Regular cardiac myocyte (primary cell): ENCODE results near the gene LCE3A. TPM values are rescaled to one million over a fixed set of nuclear protein-coding genes. Genes with fewer than 3 reads are reported as not detected.

ENCODE experiments used
- total RNA-seq: library from RNA; depleted of rRNA; stranded (reverse); fragments of >200 nt; gene quantifications from 2 replicates; pipeline ENCODE4 v1.2.3, GENCODE V29; 2014

The LCE3A gene, protein sequence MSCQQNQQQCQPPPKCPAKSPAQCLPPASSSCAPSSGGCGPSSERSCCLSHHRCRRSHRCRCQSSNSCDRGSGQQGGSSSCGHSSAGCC
- total RNA-seq = not detected in 2 replicates

DNA sequence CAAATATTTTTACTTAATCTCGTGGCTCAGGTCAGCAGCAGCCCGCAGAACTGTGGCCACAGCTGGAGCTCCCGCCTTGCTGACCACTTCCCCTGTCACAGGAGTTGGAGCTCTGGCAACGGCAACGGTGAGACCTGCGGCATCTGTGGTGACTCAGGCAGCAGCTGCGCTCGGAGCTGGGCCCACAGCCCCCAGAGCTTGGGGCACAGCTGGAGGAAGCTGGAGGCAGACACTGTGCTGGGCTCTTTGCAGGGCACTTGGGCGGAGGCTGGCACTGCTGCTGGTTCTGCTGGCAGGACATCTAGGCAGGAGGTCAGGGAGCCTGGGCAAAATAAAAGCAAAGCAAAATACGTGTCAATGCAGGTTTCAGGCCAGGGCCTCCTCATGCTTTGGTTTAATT is at the start of gene LCE3A:
Gene LCE3A, minus strand, starts transcription at position 301 of the 400 bp plus-strand sequence. Its CDS starts 0 bp downstream, at position 301.

DNA sequence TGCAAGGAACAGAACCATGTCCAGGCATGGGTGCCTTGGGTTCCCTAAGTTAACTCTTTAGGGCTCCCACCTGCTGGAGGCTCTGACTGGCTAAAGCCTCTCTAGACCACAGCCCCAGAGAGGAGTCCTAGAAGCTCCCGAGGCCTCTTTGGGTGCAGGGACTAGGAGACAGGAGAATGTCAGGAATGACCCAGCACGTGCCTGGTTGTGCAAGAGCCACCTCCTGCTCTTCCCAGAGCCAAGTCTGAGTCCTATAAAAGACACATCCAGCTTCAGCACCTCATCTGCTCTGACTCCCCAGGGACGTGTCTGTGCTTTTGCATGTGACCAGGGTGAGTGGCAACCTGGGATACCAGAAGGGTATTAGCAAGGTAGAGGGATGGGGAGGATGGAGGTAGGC is 40.2 kb upstream of the LCE3A start, which contains the start of gene LCE2D:
Gene LCE2D, plus strand, starts transcription at position 283 of the 400 bp plus-strand sequence. CDS start 726 bp downstream, outside the sequence.

DNA sequence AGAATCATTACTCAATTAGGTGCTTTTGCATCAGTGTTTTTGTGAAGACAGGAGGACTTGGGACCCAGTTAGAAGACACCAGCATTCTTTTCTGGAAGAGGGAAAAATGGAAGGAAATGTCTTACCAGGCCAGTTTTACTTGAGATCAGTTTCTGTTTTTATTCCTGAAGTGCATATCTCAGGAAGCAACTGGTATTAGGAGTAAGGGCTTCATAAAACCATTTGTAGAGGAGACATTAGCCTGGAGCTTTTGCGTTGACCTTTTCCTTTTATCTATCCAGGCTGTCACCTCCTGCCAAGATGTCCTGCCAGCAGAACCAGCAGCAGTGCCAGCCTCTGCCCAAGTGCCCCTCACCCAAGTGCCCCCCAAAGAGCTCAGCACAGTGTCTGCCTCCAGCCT is 9.4 kb downstream of the LCE3A start, which contains the start of gene LCE3B:
Gene LCE3B, plus strand, starts transcription at position 301 of the 400 bp plus-strand sequence. Its CDS starts 0 bp downstream, at position 301.

DNA sequence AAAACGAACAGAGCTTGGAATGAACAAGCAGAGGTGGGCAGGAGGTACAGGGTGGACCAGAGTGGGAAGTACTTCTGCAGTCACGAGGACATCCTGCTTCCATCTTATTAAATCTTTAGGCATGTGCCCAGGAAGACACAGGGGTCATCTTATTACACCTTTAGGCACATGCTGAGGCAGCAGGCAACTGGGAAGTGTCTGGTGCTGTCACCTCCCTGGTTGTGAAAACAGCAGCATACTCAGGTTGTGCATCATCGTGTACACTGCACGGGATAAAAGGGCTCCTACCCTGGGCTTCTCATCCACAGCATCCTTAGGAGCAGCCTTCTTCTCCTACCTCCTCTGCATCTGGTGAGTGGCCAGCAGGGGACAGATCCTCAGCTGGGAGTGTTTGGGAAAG is 23.0 kb downstream of the LCE3A start, which contains the start of gene LCE3C:
Gene LCE3C, plus strand, starts transcription at position 301 of the 400 bp plus-strand sequence. CDS start 498 bp downstream, outside the sequence.

DNA sequence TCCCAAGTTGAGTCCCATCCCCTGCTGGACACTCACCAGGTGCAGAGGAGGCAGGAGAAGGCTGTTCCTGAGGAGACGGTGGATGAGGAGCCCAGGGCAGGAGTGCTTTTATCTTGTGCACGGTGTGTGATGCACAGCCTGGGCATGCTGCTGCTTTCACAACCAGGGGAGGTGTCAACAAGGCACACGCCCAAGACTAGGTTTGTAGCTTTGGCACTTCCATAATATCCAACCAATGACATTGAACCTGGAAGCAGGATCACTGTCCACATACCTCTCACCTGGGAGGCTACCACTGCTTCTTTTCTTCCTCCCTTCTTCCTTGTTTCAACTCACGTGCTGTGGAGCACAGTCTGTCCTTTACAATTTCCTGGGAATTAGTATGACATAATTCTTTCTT is 42.5 kb downstream of the LCE3A start, which contains the start of gene LCE3D:
Gene LCE3D, minus strand, starts transcription at position 84 of the 400 bp plus-strand sequence. CDS start 580 bp downstream, outside the sequence.

Other genes with a start within 250 kb of the LCE3A start
- not detected in 2 replicates for gene CRNN, start 208.8 kb downstream of the LCE3A start, total RNA-seq
- not detected in 2 replicates for gene LCE5A, start 112.3 kb downstream of the LCE3A start, total RNA-seq
- not detected in 2 replicates for gene CRCT1, start 108.6 kb downstream of the LCE3A start, total RNA-seq
- gene LCE3E, start 56.3 kb downstream of the LCE3A start, total RNA-seq = not detected in 2 replicates
- not detected in 2 replicates for gene LCE3D, start 42.6 kb downstream of the LCE3A start, total RNA-seq
- not detected in 2 replicates for gene LCE3C, start 22.9 kb downstream of the LCE3A start, total RNA-seq
- gene LCE3B, start 9.3 kb downstream of the LCE3A start, total RNA-seq = not detected in 2 replicates
- not detected in 2 replicates for gene LCE2D, start 40.3 kb upstream of the LCE3A start, total RNA-seq
- not detected in 2 replicates for gene LCE2C, start 52.2 kb upstream of the LCE3A start, total RNA-seq
- gene LCE2B, start 63.0 kb upstream of the LCE3A start, total RNA-seq = not detected in 2 replicates
- gene LCE2A, start 75.2 kb upstream of the LCE3A start, total RNA-seq = not detected in 2 replicates
- not detected in 2 replicates for gene LCE4A, start 85.1 kb upstream of the LCE3A start, total RNA-seq
- not detected in 2 replicates for gene KPRP, start 134.9 kb upstream of the LCE3A start, total RNA-seq
- not detected in 2 replicates for gene LCE1F, start 152.0 kb upstream of the LCE3A start, total RNA-seq
- not detected in 2 replicates for gene LCE1E, start 163.2 kb upstream of the LCE3A start, total RNA-seq
- not detected in 2 replicates for gene LCE1D, start 173.6 kb upstream of the LCE3A start, total RNA-seq
- gene LCE1C, start 183.5 kb upstream of the LCE3A start, total RNA-seq = not detected in 2 replicates
- gene LCE1B, start 188.9 kb upstream of the LCE3A start, total RNA-seq = not detected in 2 replicates
- not detected in 2 replicates for gene LCE1A, start 204.4 kb upstream of the LCE3A start, total RNA-seq
- gene LCE6A, start 219.8 kb upstream of the LCE3A start, total RNA-seq = not detected in 2 replicates
- gene LCE7A, start 236.9 kb upstream of the LCE3A start, total RNA-seq = not detected in 2 replicates